HEK293T (cell line): ENCODE results near the gene ZCCHC14.
"Not testable (repeated sequence)": the region's sequence is repeated elsewhere in the genome, so short reads cannot be mapped to it uniquely, and the experiment has no call there.

Experiments
- ARNT ChIP-seq: fragments of 450-650 bp; IDR thresholded peaks from 2 replicates; pipeline ENCODE4 v1.6.1; 2017; ENCODE audit warnings: mild to moderate bottlenecking
- ELF4 ChIP-seq: fragments of 450-650 bp; IDR thresholded peaks from 2 replicates; pipeline ENCODE4 v1.6.1; 2017; ENCODE audit warnings: antibody characterized with exemption
- SUZ12 ChIP-seq: fragments of 450-650 bp; IDR thresholded peaks from 2 replicates; pipeline ENCODE4 v1.6.1; 2016; ENCODE audit warnings: mild to moderate bottlenecking

- TF ChIP-seq ELF4, SUZ12, ARNT: not testable (repeated sequence)
Observed at GRCh38 chr16:87517610-87518429, 25.0 kb upstream of the ZCCHC14 start.
